Measurements from ENCODE around the gene LRCH1. TPM values are rescaled to one million over a fixed set of nuclear protein-coding genes. Genes with fewer than 3 reads are reported as not detected.
A peak's percentile ranks its signal among the peaks of the same experiment; 100 is the strongest.

The LRCH1 gene
- total RNA-seq, 1 donor from 2014 or later = 29.6 TPM

DNA sequence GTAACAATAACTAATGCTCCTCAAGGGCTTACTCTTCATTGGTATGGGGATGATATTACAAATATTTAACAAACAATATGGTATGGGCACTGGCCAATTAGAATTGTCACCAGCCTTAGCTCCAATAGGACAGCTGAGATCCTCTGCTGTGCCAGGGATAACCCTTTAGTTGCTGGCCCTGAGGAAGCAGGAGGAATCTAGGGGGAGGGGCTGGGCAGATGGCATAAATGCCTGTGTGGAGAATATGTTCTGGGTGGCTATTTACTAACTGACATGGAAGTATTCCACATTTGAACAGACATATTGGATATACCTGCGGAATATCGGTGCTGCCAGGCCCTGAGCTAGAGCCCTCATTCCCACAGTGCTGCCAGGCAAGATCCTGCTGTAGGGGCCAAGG lies 16.6 kb upstream of the LRCH1 start:
- Mint-ChIP-seq H3K4me1 (peaks cover 24% of the 10 kb centered on the region), H3K27me3 (ENCODE audit: low read depth) (no peaks in the 10 kb centered on the region), H3K27ac (peak overlapping the region; percentile 95), H3K4me3 (no peak overlapping the region), H3K9me3 (peaks cover 3% of the 10 kb centered on the region), H3K36me3 (no peaks in the 10 kb centered on the region)
- no peak for DNase-seq (ENCODE audit: low spot score in 2 of 2, unreplicated experiment in 2 of 2)
- TF ChIP-seq, protein P1, sequence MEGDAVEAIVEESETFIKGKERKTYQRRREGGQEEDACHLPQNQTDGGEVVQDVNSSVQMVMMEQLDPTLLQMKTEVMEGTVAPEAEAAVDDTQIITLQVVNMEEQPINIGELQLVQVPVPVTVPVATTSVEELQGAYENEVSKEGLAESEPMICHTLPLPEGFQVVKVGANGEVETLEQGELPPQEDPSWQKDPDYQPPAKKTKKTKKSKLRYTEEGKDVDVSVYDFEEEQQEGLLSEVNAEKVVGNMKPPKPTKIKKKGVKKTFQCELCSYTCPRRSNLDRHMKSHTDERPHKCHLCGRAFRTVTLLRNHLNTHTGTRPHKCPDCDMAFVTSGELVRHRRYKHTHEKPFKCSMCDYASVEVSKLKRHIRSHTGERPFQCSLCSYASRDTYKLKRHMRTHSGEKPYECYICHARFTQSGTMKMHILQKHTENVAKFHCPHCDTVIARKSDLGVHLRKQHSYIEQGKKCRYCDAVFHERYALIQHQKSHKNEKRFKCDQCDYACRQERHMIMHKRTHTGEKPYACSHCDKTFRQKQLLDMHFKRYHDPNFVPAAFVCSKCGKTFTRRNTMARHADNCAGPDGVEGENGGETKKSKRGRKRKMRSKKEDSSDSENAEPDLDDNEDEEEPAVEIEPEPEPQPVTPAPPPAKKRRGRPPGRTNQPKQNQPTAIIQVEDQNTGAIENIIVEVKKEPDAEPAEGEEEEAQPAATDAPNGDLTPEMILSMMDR (IDR thresholded peaks at IDR 0.05; ENCODE audit: unreplicated experiment) = no peak

DNA sequence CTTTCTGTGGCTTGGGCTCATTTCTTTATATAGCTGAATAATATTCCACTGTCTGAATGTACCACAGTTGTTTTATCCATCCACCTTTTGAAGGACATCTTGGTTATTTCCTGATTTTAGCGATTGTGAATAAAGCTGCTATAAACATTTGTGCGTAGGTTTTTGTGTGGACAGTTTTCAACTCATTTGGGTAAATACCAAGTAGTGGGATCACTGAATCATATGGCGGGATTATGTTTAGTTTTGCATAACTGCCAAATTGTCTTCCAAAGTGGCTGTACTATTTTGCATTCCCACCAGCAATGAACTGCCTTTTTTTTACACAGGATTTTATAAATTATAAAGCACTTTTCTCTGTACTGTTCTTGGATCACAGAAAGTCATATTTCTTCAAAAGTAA lies 13.7 kb upstream of the LRCH1 start:
- Mint-ChIP-seq H3K27me3 (ENCODE audit: low read depth) (no peaks in the 10 kb centered on the region), H3K4me3 (no peak overlapping the region), H3K9me3 (peaks cover 3% of the 10 kb centered on the region), H3K36me3 (no peaks in the 10 kb centered on the region), H3K4me1 (peaks cover 26% of the 10 kb centered on the region), H3K27ac (peak overlapping the region; percentile 34)
- no peak for DNase-seq (ENCODE audit: low spot score in 2 of 2, unreplicated experiment in 2 of 2)
- TF ChIP-seq, protein P1 (IDR thresholded peaks at IDR 0.05; ENCODE audit: unreplicated experiment) = no peak

DNA sequence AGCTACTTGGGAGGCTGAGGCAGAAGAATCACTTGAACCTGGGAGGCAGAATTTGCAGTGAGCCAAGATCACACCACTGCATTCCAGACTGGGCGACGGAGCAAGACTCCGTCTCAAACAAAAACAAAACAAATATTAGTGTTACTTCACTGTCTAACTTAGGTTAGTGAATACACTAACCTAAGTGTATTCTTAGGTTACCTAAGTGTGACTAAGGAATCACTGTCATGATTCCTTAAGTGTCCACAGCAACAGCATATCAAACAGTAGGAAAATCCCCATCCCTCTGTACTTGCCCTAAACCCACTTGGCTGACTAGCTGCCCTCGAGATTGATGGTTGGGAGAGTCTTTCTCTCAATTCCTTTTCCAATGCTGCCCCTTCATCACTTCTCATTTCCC lies 11.8 kb upstream of the LRCH1 start:
- H3K4me1 Mint-ChIP-seq = peaks cover 27% of the 10 kb centered on the region
- H3K36me3 Mint-ChIP-seq = no peaks in the 10 kb centered on the region
- peaks cover 3% of the 10 kb centered on the region for H3K9me3 Mint-ChIP-seq
- H3K27me3 Mint-ChIP-seq (ENCODE audit: low read depth) = no peaks in the 10 kb centered on the region
- no peak overlapping the region for H3K27ac Mint-ChIP-seq
- TF ChIP-seq, protein P1 (IDR thresholded peaks at IDR 0.05; ENCODE audit: unreplicated experiment) = no peak
- H3K4me3 Mint-ChIP-seq = no peak overlapping the region
- DNase-seq (ENCODE audit: low spot score in 2 of 2, unreplicated experiment in 2 of 2) = no peak

DNA sequence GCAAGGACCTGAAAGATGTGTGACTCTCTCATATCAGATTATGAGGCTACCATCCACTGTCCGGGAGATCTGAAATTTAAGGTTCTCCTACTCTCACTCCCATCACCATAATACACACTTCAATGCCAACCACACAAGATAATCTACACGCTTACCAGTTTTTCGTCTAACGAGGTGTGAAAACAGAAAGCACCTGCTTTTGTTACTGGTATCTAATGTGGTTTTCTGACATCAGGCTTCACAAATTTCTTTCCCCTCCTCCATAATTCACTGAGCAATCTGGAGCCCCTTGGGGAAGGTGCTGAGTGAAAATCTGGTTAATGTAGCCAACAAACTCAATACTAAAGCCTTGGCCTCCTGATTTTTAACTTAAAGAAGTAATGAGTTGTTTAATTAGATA lies 10.1 kb upstream of the LRCH1 start:
- Mint-ChIP-seq H3K4me3 (no peak overlapping the region), H3K4me1 (peaks cover 20% of the 10 kb centered on the region), H3K27me3 (ENCODE audit: low read depth) (no peaks in the 10 kb centered on the region), H3K36me3 (no peaks in the 10 kb centered on the region), H3K9me3 (peaks cover 3% of the 10 kb centered on the region), H3K27ac (no peak overlapping the region)
- TF ChIP-seq, protein P1 (IDR thresholded peaks at IDR 0.05; ENCODE audit: unreplicated experiment) = no peak
- DNase-seq (ENCODE audit: low spot score in 2 of 2, unreplicated experiment in 2 of 2) = no peak

DNA sequence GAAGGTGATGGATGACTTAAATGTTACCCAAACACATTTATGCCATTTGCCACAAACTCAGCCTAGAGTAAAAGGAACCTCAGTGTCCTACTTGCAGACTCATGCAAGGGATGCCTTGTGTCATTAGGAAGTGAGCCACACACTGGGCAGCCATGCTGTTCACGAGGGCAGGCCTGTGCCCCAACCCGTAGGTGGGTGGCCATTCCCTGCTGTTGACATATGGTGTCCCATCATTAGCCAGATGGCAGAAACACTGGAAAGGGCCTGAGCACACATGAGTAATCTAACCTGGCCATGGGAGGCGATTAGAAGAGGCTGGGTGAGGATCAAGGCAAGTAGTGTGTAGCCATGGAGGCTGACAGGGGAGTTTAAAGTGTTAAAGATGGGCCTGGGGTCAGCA lies 9.7 kb upstream of the LRCH1 start:
- Mint-ChIP-seq H3K9me3 (peaks cover 3% of the 10 kb centered on the region), H3K36me3 (no peaks in the 10 kb centered on the region), H3K4me3 (no peak overlapping the region), H3K27me3 (ENCODE audit: low read depth) (no peaks in the 10 kb centered on the region), H3K27ac (no peak overlapping the region), H3K4me1 (peaks cover 20% of the 10 kb centered on the region)
- no peak for DNase-seq (ENCODE audit: low spot score in 2 of 2, unreplicated experiment in 2 of 2)
- TF ChIP-seq, protein P1 (IDR thresholded peaks at IDR 0.05; ENCODE audit: unreplicated experiment) = no peak

DNA sequence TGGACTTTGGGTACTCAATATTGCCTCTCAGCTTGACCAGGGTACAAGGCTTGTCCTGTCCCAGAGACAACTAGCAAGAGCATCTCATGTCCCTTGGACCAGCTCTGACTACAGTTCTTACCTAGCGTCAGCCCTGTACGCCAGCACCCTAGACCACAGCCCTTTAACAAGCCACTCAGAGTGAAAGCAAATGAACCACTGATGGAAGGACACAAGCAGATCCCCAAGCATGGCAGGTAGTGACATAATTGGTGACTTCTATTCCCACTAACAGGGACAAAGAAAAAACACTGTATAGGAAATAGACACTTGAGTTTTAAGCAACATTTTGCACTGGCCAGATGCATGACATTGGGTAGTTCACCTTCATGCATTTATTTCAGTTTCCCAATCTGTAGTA lies 8.8 kb upstream of the LRCH1 start:
- Mint-ChIP-seq H3K36me3 (no peaks in the 10 kb centered on the region), H3K4me3 (no peak overlapping the region), H3K27me3 (ENCODE audit: low read depth) (no peaks in the 10 kb centered on the region), H3K4me1 (peaks cover 20% of the 10 kb centered on the region), H3K9me3 (peaks cover under 1% of the 10 kb centered on the region), H3K27ac (no peak overlapping the region)
- DNase-seq (ENCODE audit: low spot score in 2 of 2, unreplicated experiment in 2 of 2) = no peak
- TF ChIP-seq, protein P1 (IDR thresholded peaks at IDR 0.05; ENCODE audit: unreplicated experiment) = no peak
